MM.1S (cell line): ENCODE data around the gene PXDC1.

Experiments
- DNase-seq: peaks from one replicate; pipeline ENCODE4 v3.0.0-alpha.2; 2015
- H2AFZ ChIP-seq: fragments of 300-600 bp; sonication (generic); 2 replicates; pipeline ENCODE4 v1.6.0; 2016; ENCODE audit warnings: antibody characterized with exemption, low read length
- H3F3A ChIP-seq: fragments of 300-600 bp; sonication (generic); 2 replicates; pipeline ENCODE4 v1.6.1; 2016; ENCODE audit warnings: mild to moderate bottlenecking, antibody characterized with exemption, low read length, moderate library complexity, mixed read lengths; ENCODE audit not compliant: insufficient read depth
- H3K27ac ChIP-seq: fragments of 300-600 bp; sonication (generic); 2 replicates; pipeline ENCODE4 v1.5.1; 2016; ENCODE audit warnings: mild to moderate bottlenecking, low read length
- H3K27me3 ChIP-seq: fragments of 300-600 bp; sonication (generic); replicated peaks from 2 replicates; pipeline ENCODE4 v1.6.0; 2016; ENCODE audit warnings: low read length; ENCODE audit not compliant: insufficient read depth
- H3K36me3 ChIP-seq: fragments of 300-600 bp; sonication (generic); replicated peaks from 2 replicates; pipeline ENCODE4 v1.6.1; 2016; ENCODE audit warnings: mild to moderate bottlenecking, low read length, mixed read lengths; ENCODE audit not compliant: insufficient read depth
- H3K4me1 ChIP-seq: fragments of 300-600 bp; sonication (generic); 2 replicates; pipeline ENCODE4 v1.6.1; 2016; ENCODE audit warnings: low read length, mixed read lengths
- H3K4me2 ChIP-seq: fragments of 300-600 bp; sonication (generic); 2 replicates; pipeline ENCODE4 v1.6.0; 2016; ENCODE audit warnings: low read depth, low read length
- H3K4me3 ChIP-seq: fragments of 300-600 bp; sonication (generic); 2 replicates; pipeline ENCODE4 v1.5.1; 2016; ENCODE audit warnings: low read length, mixed read lengths
- H3K79me2 ChIP-seq: fragments of 300-600 bp; sonication (generic); 2 replicates; pipeline ENCODE4 v1.6.1; 2016; ENCODE audit warnings: mixed run types, low read length, mixed read lengths
- H3K9ac ChIP-seq: fragments of 300-600 bp; sonication (generic); 2 replicates; pipeline ENCODE4 v1.6.1; 2016; ENCODE audit warnings: low read length, mixed read lengths
- H3K9me2 ChIP-seq: fragments of 300-600 bp; sonication (generic); replicated peaks from 2 replicates; pipeline ENCODE4 v1.6.1; 2016; ENCODE audit warnings: mild to moderate bottlenecking, low read length, mixed read lengths; ENCODE audit not compliant: insufficient read depth
- H3K9me3 ChIP-seq: fragments of 300-600 bp; sonication (generic); replicated peaks from 2 replicates; pipeline ENCODE4 v1.6.1; 2016; ENCODE audit warnings: mild to moderate bottlenecking, low read length, mixed read lengths; ENCODE audit not compliant: insufficient read depth
- H4K20me1 ChIP-seq: fragments of 300-600 bp; sonication (generic); 2 replicates; pipeline ENCODE4 v1.6.1; 2016; ENCODE audit warnings: mild to moderate bottlenecking, low read length, moderate library complexity, mixed read lengths; ENCODE audit not compliant: insufficient read depth
- CTCF ChIP-seq: fragments of 300-600 bp; sonication (generic); IDR thresholded peaks from 2 replicates; pipeline ENCODE4 v1.5.1; 2016; ENCODE audit warnings: antibody characterized with exemption, low read length, mixed read lengths
- EZH2 ChIP-seq: fragments of 300-600 bp; sonication (generic); optimal IDR thresholded peaks from 2 replicates; pipeline ENCODE3; 2017; ENCODE audit warnings: low read depth, mild to moderate bottlenecking, antibody characterized with exemption, low read length, mixed read lengths
- EZH2phosphoT487 ChIP-seq: fragments of 300-600 bp; sonication (generic); IDR thresholded peaks from 2 replicates; pipeline ENCODE4 v1.6.1; 2018; ENCODE audit warnings: antibody characterized with exemption, low read length

PXDC1 gene

GRCh38 chr6:3740551-3741476, 10.7 kb downstream of the PXDC1 start:
- TF ChIP-seq EZH2, result no peak
- TF ChIP-seq CTCF, result no peak
- no peak for TF ChIP-seq EZH2phosphoT487
- no peak overlapping the region for H3K27ac ChIP-seq
- H3K27me3 ChIP-seq, result 0 out of 2 replicates have a peak, but pooled peaks cover 5% of the 10 kb centered on the region
- H3K4me2 ChIP-seq, result no peak overlapping the region
- no peaks in the 10 kb centered on the region for H3K79me2 ChIP-seq
- no peaks in the 10 kb centered on the region for H4K20me1 ChIP-seq
- DNase-seq, result no peak
- no peaks in the 10 kb centered on the region for H3F3A ChIP-seq
- peaks cover 5% of the 10 kb centered on the region for H3K4me1 ChIP-seq
- H3K4me3 ChIP-seq, result no peak overlapping the region
- H2AFZ ChIP-seq, result no peak overlapping the region
- H3K9ac ChIP-seq, result no peak overlapping the region
- H3K36me3 ChIP-seq, result no peaks in the 10 kb centered on the region
- H3K9me2 ChIP-seq, result no peaks in the 10 kb centered on the region
- no peaks in the 10 kb centered on the region for H3K9me3 ChIP-seq

- Histone ChIP-seq H3K27ac (no peak overlapping the region), H3K4me3 (no peak overlapping the region), H3K9me2 (no peaks in the 10 kb centered on the region), H3K4me1 (peaks cover 5% of the 10 kb centered on the region), H3K27me3 (0 out of 2 replicates have a peak, but pooled peaks cover 5% of the 10 kb centered on the region), H3K9me3 (no peaks in the 10 kb centered on the region), H3K9ac (no peak overlapping the region), H2AFZ (no peak overlapping the region), H3K4me2 (no peak overlapping the region), H3F3A (no peaks in the 10 kb centered on the region), H3K36me3 (no peaks in the 10 kb centered on the region), H4K20me1 (no peaks in the 10 kb centered on the region), H3K79me2 (no peaks in the 10 kb centered on the region)
- no peak for DNase-seq
- TF ChIP-seq CTCF (no peak), EZH2 (no peak), EZH2phosphoT487 (no peak)
Measured at GRCh38 chr6:3739311-3739897, 12.1 kb downstream of the PXDC1 start.

- TF ChIP-seq CTCF, result no peak
- no peak for TF ChIP-seq EZH2phosphoT487
- Histone ChIP-seq H3K9me2 (no peaks in the 10 kb centered on the region), H3K4me3 (no peak overlapping the region), H3K9ac (no peak overlapping the region), H3K27ac (no peak overlapping the region), H3K9me3 (no peaks in the 10 kb centered on the region), H4K20me1 (no peaks in the 10 kb centered on the region), H3K36me3 (no peaks in the 10 kb centered on the region), H3K79me2 (no peaks in the 10 kb centered on the region), H3F3A (no peaks in the 10 kb centered on the region), H3K27me3 (0 out of 2 replicates have a peak, but pooled peaks cover 5% of the 10 kb centered on the region), H3K4me1 (peaks cover 5% of the 10 kb centered on the region), H3K4me2 (no peak overlapping the region), H2AFZ (no peak overlapping the region)
- no peak for DNase-seq
Measured at GRCh38 chr6:3738381-3739131, 13.0 kb downstream of the PXDC1 start.
